Stimulated activated CD8-positive, alpha-beta memory T cell treated with anti-CD3 and anti-CD28 coated beads, Interleukin-4, amount 100 ng/mL, for 48 hours (primary cell): ENCODE results near the gene TRPM5.

Source experiments
- DNase-seq: peaks from one replicate; pipeline ENCODE4 v3.0.0-alpha.2; 2020

TRPM5 gene

DNA sequence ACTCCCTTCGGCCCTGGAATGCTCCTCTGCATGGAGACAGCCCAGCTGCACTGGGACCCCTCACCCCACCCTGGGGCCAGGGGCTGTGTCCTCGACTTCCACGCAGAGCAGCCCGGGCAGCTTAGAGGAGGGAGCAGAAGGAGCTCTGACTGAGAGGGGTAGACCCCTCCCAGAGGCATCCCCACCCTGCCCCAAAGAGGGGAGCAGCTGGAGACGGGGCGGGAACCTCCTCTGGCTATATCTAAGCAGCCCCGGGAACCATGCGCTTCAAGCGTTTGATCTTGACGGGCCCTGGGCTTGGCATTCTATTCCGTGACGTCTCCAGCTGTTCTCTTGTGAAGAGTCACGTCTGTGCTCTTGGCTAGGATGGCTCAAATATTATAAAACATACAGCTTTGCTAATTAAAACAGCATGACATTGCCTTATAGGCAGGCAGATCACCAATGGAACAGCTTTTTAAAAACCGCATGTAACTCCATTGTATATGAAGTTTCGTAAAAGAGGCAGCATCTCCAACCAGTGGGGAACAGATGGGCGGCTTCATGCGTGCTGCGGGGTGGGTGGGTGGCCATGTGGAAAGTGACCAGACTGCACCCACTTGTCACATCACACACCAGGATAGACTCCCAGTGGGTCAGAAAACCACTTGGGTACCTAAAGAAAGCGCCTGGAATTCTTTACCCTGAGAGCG is 8.2 kb upstream of the TRPM5 start:
- DNase-seq: no peak

GRCh38 chr11:2451916-2452315 is 7.6 kb upstream of the TRPM5 start:
- no peak for DNase-seq

DNA sequence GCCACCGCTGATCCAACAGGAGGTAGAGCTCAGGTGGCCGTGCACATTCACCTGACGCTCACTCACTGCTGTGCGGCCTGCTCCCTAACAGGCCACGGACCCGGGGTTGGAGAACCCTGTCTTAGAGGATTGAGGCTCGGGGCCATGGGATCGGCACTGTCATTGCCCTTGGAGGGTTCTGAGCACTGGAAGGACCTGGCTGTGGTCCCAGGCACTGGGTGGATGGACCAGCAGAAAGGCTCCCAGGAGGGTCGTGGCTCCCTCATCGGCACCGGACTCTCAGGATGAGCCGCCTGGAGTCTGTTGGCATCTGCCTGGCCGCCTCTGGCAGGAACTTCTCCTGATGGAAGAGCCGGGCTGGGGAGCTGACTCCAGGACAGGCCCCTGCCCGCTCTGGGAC is 7.0 kb upstream of the TRPM5 start:
- DNase-seq: no peak

GRCh38 chr11:2450321-2451041 is 6.2 kb upstream of the TRPM5 start:
- no peak for DNase-seq

- no peak for DNase-seq
Observed at GRCh38 chr11:2449548-2450320, 5.4 kb upstream of the TRPM5 start.

DNA sequence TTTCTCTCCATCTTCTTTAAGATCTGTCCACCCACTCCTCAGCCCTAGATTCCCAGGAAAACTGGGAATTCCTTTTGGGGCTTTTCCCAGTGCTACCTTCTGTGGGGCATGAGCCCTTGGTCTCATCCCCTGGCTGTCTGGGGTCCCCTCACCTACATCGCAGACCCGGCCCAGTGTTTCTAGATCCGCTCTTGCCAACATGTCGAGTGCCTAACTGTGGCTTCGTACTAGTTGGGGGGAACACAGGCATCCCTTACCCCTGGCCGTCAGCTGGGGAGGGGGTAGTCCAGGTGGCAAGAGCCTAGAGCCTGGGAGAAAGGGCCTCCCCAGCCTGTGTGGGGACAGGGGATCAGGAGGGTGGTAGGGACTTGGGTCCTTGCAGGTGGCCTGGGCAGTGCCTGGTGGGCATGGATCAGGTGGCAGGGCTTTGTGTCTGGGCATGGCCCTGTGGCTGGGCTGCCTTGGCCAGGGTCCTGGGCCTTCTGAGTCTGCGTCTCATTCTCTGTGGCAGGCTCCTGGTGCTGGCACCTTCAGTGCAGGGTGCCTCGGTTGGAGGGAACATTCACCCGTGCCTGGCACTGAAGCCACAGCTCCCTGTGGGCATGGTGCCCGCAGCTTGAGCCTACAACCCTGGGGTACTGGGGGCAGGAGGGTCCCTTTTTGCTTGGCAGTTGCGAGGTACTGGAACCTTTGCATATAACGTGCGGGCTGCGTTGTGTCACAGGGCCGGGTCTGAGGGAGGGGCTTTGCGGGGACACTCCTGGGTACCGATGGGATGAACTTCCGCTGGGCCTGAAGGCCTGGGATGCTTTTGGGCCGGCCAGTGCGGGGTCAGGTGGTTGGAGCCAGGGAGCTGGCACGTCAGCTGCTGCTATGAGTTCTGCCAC is 4.6 kb upstream of the TRPM5 start:
- no peak for DNase-seq

GRCh38 chr11:2447951-2448650 is 3.8 kb upstream of the TRPM5 start:
- no peak for DNase-seq

DNA sequence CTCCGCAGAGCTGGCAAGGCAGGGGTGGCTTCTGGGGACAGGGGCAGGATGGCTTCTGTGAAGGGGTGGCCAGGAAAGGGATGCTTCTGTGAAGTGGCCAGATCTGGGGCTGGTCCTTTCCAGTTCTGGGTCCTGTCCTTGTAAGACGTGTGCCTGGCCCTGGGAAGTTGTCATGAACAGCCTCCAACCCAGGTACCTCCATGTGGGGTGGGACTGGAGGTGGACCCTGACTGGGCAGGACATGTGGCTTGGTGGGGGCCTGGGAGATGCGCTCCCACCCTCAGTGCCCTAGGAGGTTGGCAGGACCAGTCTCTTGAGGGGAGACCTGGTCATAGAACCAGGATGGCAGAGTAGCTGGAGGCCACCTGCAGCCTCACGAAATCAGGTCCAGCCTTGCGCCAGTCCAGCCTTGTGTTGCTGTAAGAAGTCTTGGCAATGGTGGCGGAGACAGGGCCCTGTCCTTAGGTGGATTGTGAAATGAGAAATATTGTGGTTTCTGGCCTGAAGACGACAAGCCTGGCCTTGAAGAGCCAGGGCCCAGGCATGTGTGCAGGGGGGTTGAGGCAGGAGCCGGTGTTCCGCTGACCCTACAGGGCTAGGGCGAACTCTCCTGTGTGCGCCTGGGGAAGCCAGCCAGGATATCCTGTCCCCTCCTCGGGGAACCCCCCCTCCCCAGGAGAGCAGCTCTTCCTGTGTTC is 3.1 kb upstream of the TRPM5 start:
- no peak for DNase-seq

DNA sequence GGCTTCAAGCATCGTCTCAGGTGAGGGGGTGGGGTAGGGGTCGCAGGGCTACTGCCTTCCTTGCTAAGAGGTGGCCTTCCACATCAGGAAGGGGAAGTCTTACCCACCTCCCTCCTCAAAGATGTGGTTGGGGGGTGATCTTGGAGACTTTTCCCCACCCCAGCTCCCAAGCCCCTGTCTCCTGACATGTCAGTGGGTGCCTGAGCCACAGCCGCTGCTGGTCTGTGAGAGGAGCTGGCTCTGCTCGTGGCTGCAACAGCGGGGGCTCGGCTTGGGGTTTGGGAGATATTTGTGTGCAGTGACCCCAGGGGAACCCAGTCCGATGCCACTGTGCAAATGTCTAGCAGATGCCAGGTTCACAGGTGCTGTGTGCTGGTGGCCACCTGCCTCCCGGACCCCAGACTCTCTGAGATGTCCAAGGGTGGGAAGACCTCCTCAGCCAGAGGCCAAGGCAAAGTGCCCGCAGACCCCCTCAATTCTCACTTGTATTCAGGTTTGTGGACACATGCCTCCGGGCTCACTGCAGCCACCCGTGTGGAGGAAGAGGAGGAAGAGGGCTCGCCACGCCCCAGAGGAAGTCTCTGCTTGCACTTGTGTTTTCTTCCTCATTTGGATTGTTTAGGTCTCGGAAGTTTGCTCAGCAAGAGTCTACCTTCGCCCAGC is 2.4 kb upstream of the TRPM5 start:
- DNase-seq: no peak

GRCh38 chr11:2445746-2446551 is 1.6 kb upstream of the TRPM5 start:
- DNase-seq: no peak

DNA sequence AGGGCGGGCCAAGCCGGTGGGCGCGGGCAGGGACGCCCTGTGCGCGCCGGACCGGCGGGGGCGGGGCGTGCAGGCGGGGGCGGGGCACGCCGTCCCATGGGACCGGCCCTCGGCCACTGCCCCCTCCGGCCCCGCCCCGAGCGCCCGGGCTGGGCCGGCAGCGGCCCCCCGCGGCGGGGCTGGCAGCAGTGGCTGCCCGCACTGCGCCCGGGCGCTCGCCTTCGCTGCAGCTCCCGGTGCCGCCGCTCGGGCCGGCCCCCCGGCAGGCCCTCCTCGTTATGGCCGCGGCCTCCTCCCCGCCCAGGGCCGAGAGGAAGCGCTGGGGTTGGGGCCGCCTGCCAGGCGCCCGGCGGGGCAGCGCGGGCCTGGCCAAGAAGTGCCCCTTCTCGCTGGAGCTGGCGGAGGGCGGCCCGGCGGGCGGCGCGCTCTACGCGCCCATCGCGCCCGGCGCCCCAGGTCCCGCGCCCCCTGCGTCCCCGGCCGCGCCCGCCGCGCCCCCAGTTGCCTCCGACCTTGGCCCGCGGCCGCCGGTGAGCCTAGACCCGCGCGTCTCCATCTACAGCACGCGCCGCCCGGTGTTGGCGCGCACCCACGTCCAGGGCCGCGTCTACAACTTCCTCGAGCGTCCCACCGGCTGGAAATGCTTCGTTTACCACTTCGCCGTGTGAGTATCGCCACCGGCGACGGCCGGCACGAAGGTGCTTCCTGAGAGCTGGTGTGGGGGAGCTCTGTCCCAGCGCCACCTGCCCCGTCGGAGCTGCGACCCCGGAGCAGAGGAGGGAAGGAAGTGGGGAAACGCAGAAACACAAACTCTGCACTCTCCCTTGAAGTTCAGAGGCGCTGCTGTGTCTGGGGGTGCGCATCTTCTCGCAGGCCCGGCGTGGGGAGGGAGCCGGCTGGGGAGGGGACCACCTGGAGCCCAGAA is 769 bp upstream of the TRPM5 start, which contains the start of gene KCNQ1:
Gene KCNQ1, plus strand, starts transcription at position 188 of the 925 bp plus-strand sequence. Its CDS starts 91 bp downstream, at position 279.
- DNase-seq: peak; percentile 40

DNA sequence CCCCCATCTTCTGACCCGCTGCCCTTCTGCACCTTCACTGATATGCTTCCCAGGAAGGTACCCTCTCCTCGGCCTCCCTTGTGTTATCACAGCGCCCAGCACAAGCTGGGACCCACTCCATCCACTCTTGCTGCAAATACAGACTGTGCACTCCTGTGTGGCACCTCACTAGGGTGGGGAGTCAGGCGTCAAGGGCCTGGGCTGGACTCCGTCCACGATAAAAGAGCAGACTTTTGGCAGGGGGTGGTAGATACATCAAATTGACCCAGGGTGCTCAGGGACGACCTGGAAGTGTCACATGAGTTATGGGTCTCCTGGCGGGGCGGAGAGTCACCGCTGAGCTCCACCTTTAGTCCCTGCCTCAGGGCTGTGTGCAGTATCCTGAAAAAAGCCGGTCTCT is 908 bp downstream of the TRPM5 start:
- DNase-seq: no peak

DNA sequence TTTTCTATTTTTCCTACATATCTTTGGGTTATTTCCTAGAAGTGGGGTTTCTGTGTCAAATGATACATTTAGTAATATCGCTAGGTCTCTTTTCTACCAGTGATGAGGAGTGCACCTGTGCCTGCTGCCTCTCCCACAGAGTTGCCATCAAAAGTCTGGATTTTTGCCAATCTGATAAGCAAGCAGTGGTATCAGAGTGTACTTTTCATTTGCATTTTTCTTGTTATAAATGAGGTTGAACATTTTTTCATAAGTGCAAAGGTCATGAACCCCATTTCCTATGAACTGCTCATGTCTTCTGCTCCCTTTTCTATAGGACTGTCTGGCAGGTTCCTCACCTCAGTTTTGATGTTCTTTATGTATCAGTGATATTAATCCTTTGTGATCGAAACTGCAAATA is 1.7 kb downstream of the TRPM5 start:
- DNase-seq: no peak

GRCh38 chr11:2441171-2441570 is 3.1 kb downstream of the TRPM5 start:
- DNase-seq: no peak

DNA sequence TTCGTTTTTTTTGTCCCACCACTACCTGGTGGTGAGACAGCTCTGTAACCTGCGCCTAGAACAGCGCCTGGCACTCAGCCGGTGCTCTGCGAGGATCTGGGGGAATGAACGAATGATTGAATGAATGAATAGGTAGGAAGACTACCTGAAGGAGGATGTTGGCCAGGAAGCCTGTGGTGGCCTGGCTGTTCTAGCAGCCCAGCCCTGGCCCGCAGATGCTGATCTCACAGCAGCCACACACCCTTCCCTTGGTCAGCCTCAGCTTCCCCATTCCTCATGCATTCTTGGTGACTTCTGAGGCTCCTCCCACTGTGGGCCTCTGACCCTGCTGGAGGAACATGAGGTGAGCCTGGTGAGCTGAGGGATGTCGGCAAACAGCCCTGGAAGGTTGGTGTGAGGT is 3.7 kb downstream of the TRPM5 start:
- DNase-seq: no peak

- no peak for DNase-seq
Observed at GRCh38 chr11:2439820-2440219, 4.5 kb downstream of the TRPM5 start.

GRCh38 chr11:2437516-2437915 is 6.8 kb downstream of the TRPM5 start:
- no peak for DNase-seq

GRCh38 chr11:2436521-2437031 is 7.7 kb downstream of the TRPM5 start:
- DNase-seq: no peak
